Measurements from ENCODE around the gene CLEC18A.

The CLEC18A gene

GRCh38 chr16:69917739-69918138 lies 33.4 kb upstream of the CLEC18A start (continued):
- TF ChIP-seq, protein P1, sequence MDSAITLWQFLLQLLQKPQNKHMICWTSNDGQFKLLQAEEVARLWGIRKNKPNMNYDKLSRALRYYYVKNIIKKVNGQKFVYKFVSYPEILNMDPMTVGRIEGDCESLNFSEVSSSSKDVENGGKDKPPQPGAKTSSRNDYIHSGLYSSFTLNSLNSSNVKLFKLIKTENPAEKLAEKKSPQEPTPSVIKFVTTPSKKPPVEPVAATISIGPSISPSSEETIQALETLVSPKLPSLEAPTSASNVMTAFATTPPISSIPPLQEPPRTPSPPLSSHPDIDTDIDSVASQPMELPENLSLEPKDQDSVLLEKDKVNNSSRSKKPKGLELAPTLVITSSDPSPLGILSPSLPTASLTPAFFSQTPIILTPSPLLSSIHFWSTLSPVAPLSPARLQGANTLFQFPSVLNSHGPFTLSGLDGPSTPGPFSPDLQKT (IDR thresholded peaks at IDR 0.05; ENCODE audit: borderline replicate concordance, low read depth, low read length) = no peak

GRCh38 chr16:69918241-69918640 lies 32.9 kb upstream of the CLEC18A start:
- ChIA-PET POLR2A (interaction anchor here (1.2 kb wide), 1 partner anchor 13 kb away, joined by 3 read pairs; no protein-coding TSS in a partner anchor), CTCF (interaction anchor here (1.4 to 3.0 kb wide), 2 partner anchors 12 to 18 kb away, joined by 3 to 28 read pairs; no protein-coding TSS in a partner anchor)
- H3K27ac ChIP-seq (ENCODE audit: extremely low read depth, low read depth, low read length) = no peak overlapping the region
- no peaks in the 10 kb centered on the region for H3K4me1 ChIP-seq (ENCODE audit: control insufficient read depth, insufficient read depth, low read length)
- H3K4me3 ChIP-seq (ENCODE audit: low read depth, low read length) = no peak overlapping the region
- no peaks in the 10 kb centered on the region for H3K36me3 ChIP-seq (ENCODE audit: control insufficient read depth in 2 of 2, insufficient read depth in 1 of 2, low read length in 2 of 2)
- TF ChIP-seq ZEB2 (tag by site-specific recombination; IDR thresholded peaks at IDR 0.05) (no peak), ZNF133 (tag by site-specific recombination; IDR thresholded peaks at IDR 0.05) (no peak), ZBTB7A (tag by site-specific recombination; IDR thresholded peaks at IDR 0.05; ENCODE audit: low read depth) (no peak), ZSCAN30 (tag by site-specific recombination; IDR thresholded peaks at IDR 0.05) (no peak), ZNF707 (tag by site-specific recombination; IDR thresholded peaks at IDR 0.05) (no peak), ZBTB1 (tag by site-specific recombination; IDR thresholded peaks at IDR 0.05) (no peak), KLF8 (tag by site-specific recombination; IDR thresholded peaks at IDR 0.05) (no peak), PRDM6 (tag by site-specific recombination; IDR thresholded peaks at IDR 0.05) (no peak), YY1 (tag by site-specific recombination; IDR thresholded peaks at IDR 0.05) (no peak), ZNF324 (tag by site-specific recombination; IDR thresholded peaks at IDR 0.05) (no peak), ZNF548 (tag by site-specific recombination; IDR thresholded peaks at IDR 0.05) (no peak), FEZF1 (tag by site-specific recombination; IDR thresholded peaks at IDR 0.05) (no peak), ZNF529 (tag by site-specific recombination; IDR thresholded peaks at IDR 0.05; ENCODE audit: insufficient replicate concordance) (no peak), ZNF629 (tag by site-specific recombination; IDR thresholded peaks at IDR 0.05) (no peak), ZNF843 (tag by site-specific recombination; IDR thresholded peaks at IDR 0.05) (no peak), ZNF433 (tag by site-specific recombination; IDR thresholded peaks at IDR 0.05; ENCODE audit: low read depth) (no peak), ZNF626 (tag by site-specific recombination; IDR thresholded peaks at IDR 0.05) (no peak), ZSCAN23 (tag by site-specific recombination; IDR thresholded peaks at IDR 0.05) (no peak)
- TF ChIP-seq, protein P2, sequence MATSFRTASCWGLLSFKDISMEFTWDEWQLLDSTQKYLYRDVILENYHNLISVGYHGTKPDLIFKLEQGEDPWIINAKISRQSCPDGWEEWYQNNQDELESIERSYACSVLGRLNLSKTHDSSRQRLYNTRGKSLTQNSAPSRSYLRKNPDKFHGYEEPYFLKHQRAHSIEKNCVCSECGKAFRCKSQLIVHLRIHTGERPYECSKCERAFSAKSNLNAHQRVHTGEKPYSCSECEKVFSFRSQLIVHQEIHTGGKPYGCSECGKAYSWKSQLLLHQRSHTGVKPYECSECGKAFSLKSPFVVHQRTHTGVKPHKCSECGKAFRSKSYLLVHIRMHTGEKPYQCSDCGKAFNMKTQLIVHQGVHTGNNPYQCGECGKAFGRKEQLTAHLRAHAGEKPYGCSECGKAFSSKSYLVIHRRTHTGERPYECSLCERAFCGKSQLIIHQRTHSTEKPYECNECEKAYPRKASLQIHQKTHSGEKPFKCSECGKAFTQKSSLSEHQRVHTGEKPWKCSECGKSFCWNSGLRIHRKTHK (tag by site-specific recombination; IDR thresholded peaks at IDR 0.05) = no peak
- TF ChIP-seq, protein P3, sequence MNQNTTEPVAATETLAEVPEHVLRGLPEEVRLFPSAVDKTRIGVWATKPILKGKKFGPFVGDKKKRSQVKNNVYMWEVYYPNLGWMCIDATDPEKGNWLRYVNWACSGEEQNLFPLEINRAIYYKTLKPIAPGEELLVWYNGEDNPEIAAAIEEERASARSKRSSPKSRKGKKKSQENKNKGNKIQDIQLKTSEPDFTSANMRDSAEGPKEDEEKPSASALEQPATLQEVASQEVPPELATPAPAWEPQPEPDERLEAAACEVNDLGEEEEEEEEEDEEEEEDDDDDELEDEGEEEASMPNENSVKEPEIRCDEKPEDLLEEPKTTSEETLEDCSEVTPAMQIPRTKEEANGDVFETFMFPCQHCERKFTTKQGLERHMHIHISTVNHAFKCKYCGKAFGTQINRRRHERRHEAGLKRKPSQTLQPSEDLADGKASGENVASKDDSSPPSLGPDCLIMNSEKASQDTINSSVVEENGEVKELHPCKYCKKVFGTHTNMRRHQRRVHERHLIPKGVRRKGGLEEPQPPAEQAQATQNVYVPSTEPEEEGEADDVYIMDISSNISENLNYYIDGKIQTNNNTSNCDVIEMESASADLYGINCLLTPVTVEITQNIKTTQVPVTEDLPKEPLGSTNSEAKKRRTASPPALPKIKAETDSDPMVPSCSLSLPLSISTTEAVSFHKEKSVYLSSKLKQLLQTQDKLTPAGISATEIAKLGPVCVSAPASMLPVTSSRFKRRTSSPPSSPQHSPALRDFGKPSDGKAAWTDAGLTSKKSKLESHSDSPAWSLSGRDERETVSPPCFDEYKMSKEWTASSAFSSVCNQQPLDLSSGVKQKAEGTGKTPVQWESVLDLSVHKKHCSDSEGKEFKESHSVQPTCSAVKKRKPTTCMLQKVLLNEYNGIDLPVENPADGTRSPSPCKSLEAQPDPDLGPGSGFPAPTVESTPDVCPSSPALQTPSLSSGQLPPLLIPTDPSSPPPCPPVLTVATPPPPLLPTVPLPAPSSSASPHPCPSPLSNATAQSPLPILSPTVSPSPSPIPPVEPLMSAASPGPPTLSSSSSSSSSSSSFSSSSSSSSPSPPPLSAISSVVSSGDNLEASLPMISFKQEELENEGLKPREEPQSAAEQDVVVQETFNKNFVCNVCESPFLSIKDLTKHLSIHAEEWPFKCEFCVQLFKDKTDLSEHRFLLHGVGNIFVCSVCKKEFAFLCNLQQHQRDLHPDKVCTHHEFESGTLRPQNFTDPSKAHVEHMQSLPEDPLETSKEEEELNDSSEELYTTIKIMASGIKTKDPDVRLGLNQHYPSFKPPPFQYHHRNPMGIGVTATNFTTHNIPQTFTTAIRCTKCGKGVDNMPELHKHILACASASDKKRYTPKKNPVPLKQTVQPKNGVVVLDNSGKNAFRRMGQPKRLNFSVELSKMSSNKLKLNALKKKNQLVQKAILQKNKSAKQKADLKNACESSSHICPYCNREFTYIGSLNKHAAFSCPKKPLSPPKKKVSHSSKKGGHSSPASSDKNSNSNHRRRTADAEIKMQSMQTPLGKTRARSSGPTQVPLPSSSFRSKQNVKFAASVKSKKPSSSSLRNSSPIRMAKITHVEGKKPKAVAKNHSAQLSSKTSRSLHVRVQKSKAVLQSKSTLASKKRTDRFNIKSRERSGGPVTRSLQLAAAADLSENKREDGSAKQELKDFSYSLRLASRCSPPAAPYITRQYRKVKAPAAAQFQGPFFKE (tag by site-specific recombination; IDR thresholded peaks at IDR 0.05; ENCODE audit: borderline replicate concordance) = no peak
- H3K9me3 ChIP-seq (ENCODE audit: control insufficient read depth, insufficient read depth, low read depth, low read length) = no peaks in the 10 kb centered on the region

Data from HEK293 (cell line).